Embryonic facial prominence (tissue), 1 donor: ENCODE results near the gene AUTS2.

Source experiments
- DNase-seq: peaks from one replicate; pipeline ENCODE4 v3.0.0-alpha.2; 2016; ENCODE audit errors: extremely low spot score

AUTS2 gene

DNA sequence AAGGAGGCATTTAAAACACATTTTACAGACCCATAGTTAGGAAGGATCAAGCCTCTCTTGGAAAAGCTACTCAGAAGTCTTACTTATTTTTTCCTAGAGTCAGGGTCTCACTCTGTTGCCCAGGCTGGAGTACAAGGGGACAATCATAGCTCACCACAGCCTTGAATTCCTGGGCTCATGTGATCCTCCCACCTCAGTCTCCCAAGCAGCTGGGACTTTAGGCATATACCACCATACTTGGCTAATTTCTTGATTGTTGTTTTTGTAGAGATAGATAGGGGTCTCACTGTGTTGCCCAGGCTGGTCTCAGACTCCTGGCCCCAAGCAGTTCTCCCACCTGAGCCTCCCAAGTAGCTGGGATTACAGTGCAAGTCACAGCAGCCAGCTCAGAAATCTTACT, 1179.0 kb downstream of the AUTS2 start:
- DNase-seq = no peak

DNA sequence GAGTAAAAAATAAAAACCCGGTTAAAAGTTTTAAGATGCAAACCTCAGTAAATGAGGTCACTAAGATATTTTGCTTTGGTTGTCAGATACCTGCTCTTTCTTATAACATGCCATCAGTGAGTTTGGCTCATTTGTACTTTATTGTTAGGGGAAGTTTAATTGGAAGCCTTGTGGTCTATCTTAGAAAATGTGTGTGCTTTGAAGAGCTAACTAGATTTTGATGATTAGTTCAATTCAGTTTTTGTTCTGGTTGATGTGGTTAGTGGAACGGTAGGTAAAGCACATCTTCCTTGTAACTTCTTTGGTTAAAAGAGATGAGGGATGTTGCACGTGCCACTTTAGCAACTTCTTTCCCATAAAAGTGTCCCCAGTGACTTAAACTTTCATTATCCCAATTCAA, 1180.3 kb downstream of the AUTS2 start:
- no peak for DNase-seq

DNA sequence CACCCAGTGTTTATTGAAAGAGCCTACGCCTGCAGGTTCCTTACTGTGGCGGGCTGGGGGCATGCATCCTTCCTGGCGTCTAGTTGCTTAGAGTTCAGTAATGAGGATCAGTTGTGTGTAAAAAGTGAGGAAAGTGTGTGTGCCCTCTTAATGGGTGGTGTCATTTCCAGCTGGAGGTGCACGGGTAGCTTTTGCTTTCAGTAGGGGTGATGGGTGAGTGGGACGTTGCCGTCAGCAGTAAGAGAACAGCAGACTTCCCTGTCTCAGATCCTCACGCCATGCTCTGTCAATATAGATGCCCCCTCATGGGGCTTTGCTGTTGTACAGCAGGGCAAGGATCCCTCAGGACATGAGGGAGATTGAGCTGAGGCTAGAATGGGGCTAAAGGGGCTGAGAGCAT, 1181.0 kb downstream of the AUTS2 start:
- no peak for DNase-seq

DNA sequence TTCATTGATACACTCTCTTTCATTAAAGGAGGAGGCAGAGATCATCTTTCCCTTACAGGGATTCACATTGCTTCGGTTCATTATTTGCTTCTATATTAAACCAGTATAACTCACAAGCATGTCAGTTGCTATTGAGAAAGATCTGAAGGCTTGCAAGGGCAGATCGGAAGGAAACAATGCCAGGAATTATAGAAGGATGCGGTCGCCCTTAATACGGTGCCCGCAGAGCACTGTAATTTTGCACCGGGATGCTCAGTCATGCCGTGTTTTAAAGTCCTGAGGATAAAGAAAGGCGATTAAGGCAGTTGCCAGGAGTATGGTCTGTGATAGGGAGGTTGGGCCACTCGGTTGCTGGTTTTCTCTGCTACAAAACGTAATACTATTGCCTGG, 1183.6 kb downstream of the AUTS2 start:
- DNase-seq = no peak

DNA sequence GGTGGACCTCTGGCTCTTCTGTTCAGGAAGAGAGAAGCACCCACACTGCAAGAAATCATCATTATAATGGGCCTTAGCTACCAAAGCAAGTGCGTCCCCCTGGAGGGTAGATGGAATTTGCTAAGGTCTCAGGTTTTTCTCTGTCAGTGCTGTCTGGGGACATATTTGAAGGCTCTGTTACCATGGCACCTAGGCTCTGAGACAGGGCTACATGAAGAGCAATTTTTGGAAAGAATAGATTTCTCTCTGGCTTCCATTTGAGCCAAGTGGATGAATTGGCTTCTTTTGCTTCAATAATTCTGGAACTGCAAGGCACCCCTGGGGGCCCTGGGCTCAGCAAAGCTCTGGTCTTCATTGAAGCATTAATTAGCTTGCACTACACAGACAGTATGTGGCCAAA, 1184.5 kb downstream of the AUTS2 start:
- no peak for DNase-seq

DNA sequence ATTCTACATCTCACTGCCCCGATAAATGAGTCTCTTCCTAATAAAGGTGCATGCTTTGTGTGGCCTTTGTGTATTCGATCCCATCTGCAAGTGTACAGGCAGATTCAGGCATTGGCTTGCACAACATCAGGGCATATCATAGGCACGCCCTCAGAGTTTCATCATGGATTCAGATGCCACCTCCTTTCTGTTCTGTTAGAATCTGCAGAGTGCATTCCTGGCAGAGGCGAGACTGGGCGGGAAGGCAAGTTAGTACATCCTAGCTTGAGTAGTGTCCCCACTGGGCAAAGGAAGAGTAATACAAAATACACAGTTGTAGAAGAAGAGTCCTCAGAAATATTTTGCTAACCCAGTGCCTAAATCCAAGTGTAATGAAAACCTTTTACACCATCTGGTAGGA, 1187.2 kb downstream of the AUTS2 start:
- no peak for DNase-seq

DNA sequence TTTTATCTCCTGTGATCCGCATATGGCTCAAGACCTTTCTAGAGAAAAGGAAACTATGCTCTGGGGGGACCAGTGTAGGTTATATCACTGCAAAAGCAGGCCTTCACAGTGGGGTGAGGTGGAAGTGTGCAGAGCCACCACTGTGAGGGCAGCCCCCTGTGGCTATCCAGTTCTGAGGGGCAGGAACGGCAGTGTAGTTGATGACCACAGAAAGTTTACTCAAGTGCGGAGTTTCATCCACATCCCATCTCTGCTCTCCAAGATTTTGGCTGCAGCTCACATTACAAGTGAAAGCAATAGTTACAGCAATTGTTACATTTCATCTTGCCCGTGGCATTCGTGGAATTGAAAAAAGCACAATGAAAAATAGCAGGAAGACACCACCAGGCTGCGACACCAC, 1187.8 kb downstream of the AUTS2 start:
- DNase-seq = no peak

DNA sequence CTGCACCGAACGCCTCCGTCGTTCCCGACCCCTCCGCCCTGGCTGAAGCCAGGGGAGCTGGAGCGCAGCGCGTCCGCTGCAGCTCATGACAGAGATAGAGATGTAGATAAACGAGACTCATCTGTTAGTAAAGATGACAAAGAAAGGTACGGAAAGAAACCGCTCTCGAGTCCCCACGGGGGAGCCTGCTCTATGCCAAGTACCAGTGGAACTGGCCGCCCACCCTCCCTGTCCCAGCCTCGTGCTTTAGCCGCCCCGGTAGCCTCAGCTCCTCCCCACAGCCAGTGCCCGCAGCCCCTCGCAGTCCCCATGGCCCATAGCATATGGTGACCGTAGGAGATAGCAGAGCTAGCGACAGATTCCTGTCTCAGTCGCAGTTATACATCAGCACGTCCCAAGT, 1189.0 kb downstream of the AUTS2 start:
- no peak for DNase-seq

DNA sequence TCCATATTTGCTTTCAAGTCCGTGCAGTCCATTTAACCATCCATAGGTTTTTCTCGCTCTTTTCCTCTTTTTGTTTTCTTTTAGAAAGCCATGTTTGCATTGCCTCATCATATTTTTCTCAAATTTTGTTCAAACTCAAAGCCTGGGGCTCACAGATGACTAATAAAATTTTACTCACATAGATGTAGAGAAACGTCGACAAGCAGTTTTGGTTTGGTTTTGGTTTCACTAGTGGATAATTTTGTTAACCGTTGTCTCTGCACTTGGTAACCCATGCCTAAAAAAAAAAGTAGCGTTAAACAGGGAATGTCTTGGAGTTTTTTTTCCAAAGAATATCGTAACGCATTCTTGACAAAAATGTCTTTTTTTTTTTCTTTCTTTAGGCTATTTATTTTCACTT, 1189.5 kb downstream of the AUTS2 start:
- DNase-seq = no peak

DNA sequence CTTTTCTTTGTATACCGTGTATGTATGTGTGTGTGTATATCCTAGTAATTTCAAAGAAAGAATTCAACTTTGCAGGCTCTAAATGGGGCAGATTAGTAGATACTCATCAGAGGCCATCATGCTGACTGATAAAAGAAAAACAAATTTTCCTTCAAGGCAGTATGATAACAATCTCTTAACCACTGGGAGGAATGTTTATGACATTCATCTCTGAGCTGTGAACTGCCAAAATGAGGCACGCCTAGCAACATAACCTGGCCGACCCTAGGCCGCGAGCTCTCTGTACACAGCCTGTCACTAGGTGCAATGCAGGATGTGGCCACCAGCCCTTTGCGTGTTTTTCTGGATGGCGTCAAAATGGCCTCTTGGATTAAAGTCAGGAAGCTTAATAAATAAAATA, 1190.0 kb downstream of the AUTS2 start:
- no peak for DNase-seq

DNA sequence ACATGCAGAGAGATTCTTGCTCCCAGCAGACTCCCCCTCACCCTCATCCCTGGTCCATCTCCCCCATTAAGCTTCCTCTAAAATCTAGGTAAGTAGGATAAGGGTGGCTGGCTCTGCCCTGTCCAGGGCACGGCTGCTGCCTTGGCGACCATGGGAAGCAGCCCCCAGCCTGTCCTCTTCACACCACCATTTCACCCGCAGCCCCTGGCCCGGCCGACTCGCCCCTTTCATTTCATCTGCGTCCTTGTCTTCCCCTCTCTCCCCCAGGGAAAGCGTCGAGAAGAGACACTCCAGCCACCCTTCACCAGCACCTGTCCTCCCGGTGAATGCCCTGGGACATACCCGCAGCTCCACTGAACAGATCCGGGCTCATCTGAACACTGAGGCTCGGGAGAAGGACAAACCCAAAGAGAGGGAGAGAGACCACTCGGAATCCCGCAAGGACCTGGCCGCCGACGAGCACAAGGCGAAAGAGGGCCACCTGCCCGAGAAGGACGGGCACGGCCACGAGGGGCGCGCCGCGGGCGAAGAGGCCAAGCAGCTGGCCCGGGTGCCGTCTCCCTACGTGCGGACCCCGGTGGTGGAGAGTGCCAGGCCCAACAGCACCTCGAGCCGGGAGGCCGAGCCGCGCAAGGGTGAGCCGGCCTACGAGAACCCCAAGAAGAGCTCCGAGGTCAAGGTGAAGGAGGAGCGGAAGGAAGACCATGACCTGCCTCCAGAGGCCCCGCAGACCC, 1191.4 kb downstream of the AUTS2 start:
- DNase-seq = no peak

DNA sequence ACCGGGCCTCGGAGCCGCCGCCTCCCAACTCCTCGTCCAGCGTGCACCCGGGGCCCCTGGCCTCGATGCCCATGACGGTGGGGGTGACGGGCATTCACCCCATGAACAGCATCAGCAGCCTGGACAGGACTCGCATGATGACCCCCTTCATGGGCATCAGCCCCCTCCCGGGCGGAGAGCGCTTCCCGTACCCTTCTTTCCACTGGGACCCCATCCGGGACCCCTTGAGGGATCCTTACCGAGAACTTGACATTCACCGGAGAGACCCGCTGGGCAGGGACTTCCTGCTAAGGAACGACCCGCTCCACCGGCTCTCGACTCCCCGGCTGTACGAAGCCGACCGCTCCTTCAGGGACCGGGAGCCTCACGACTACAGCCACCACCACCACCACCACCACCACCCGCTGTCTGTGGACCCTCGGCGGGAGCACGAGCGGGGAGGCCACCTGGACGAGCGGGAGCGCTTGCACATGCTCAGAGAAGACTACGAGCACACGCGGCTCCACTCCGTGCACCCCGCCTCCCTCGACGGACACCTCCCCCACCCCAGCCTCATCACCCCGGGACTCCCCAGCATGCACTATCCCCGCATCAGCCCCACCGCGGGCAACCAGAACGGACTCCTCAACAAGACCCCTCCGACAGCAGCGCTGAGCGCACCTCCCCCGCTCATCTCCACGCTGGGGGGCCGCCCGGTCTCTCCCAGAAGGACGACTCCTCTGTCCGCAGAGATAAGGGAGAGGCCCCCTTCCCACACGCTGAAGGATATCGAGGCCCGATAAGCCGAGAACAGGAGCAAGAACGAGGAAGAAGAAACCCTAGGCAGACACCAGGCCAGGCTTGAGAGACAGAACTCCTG, 1192.2 kb downstream of the AUTS2 start:
- no peak for DNase-seq

DNA sequence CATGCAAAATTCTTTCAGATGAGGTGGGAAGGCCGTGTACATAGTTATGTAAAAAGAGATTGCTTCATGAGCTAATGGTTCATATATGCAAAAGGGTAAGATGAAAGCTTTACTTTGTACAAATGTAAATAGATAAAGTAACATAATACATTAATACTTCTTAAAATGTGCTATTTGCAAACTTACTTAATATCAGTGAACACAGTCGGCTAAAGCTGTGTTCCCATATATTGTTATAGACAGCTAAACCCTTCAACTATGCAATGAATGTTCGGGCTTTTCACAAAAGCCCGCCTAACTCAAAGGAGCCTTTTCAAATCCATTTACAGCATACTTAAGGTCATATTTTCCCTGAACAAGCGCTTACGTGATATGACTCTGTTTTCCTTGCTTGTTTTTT, 1193.1 kb downstream of the AUTS2 start:
- no peak for DNase-seq

DNA sequence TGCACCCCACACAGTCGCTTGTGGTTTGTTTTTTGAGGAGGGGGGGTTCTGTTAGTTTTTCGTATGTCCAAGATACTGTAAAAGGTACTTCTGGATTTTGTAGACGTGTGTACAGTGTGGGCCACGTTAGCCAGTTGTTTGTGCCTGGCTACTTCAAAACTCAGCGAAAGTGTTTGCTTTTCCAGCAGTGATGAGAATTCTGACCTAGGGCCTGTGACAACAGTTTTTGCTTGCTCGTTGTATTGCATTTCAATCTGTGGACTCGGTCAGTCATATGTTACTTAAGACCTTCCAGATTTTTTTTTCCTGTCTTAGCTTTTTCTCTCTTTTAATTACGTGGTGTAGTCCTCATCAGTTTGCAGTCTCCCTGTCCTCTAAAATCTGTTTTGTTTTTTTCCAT, 1194.8 kb downstream of the AUTS2 start:
- DNase-seq = no peak

DNA sequence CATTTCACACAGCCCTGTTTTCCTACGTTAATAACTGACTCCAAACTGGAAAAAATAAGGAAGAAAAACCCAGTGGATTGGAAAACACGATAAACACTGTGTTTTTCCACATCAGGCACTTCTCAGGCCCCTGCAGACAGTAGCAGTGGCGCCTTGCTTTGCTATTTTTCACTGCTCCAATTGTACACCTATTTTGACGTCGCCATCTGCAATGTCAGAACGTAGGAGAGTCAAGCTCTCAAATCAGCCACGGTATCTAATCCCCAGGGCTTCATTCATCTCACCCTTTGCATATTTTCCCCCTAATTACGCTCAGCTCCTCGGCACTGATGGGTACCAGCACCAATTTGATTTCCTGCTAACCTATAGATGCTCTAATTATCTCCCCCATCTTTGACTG, 1195.5 kb downstream of the AUTS2 start:
- no peak for DNase-seq

DNA sequence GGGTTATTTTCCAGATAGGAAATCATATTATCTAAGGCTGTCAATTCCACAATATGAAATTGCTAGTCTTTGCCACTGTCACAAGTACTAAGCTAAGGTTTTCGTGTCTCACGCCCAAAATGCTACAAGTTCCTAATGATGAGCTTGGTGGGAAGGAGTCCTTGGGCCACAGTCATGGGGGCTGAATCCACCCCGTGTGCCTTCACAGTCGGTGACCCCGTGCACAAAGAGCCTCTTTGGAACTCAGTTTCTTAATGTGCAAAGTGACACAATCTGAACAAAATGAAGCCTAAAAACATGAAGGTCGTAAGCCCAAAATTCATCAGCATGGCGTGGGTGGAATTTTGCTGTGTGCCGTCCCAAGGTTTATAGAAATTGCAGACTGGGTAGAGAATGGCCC, 1196.7 kb downstream of the AUTS2 start:
- no peak for DNase-seq

DNA sequence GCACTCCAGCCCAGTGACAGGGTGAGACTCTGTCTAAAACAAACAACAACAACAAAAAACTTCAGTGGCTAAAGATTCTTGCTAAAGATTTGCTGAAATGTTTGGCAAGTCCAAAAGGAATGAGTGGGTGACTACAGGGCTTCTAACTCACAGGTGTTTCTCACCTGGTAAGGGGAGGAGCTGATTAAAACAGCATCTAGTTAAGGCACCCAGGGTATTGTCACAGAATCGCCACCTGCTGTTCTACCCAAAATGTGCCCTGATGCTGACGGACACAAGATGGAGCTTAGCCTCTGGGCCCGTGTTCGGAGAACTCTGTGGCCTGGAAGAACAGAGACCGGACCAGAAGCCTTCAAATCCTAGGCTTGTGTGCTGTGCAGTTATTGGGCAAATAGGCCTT, 1197.7 kb downstream of the AUTS2 start:
- DNase-seq = no peak

DNA sequence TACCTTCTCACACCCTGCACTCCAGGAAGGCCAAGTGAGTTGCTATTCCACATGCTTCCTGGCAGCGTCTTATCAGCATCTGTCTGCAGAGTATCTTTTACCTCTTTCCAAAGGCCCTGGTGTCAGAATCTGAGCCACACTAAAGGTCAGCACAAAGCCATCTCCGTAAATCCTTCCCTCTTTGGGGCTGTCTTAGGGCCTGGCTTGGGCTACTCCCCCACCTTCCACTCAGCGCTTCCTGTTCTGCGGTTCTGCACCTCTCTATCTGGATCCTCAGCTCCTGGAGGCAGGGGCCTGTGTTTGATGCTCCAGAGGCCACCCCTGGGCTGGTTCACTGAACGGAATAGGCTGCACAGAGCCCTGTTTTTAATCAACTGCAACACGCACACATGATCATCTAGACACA, 1198.8 kb downstream of the AUTS2 start:
- no peak for DNase-seq

DNA sequence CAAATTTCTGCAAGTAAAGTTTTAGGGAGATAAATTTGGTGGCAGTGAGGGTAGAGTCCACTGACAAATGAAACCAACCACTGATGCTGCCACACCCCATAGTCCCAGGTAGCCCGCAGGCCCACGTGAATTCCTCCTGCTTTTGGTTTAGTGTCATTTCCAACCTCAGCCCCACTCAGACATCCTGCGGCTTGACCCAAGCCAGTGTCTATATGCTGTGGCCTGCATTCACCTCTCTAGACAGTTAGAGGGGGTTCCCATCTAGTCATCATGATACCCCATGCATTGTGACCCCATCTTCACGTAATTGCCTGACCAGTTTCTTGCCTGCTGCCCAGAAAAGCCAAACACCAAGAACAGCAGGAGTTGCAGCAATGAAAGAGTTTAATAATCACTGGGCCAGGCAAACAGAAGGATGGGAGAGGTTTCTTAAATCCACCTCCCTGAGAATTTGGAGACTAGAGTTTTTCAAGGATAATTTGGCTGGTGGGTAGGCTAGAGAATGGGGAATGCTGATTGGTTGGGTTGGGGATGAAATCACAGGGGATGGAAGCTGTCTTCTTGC, 1201.6 kb downstream of the AUTS2 start:
- no peak for DNase-seq

DNA sequence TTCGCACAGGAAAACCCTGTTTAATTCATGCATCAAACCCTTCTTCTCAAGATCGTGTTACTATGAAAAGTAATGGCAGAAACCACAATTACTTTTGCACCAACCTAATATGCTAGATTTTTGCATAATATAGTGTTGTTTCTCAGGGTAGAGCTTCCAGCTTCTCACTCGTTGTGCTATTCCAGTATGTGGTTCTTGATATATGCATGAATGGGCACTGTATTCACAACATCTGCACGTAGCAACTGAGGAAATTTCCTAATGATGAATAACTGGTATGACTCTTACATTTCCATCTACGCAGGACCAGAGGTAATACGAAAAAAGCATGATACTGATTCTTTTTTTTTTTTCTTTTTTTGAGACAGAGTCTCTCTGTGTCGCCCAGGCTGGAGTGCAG, 1207.1 kb downstream of the AUTS2 start:
- no peak for DNase-seq

DNA sequence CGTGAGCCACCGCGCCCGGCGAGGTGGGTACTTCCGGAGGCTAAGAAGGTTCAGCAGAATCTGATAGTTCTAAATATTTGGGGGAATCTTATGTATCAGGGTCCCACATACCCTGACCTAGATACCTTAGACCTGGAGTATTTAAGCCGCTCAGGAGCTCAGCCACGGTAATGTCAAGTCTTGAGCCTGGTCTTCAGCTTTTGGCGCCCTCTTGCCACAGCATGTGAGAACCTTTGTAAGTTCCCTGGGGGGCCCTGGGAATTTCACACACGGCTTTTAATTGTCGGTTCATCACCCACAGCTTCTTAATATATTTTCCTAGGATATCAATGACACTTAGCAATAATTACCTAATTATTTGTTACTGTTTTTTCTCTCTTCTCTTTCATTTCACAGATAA, 1209.4 kb downstream of the AUTS2 start:
- no peak for DNase-seq

DNA sequence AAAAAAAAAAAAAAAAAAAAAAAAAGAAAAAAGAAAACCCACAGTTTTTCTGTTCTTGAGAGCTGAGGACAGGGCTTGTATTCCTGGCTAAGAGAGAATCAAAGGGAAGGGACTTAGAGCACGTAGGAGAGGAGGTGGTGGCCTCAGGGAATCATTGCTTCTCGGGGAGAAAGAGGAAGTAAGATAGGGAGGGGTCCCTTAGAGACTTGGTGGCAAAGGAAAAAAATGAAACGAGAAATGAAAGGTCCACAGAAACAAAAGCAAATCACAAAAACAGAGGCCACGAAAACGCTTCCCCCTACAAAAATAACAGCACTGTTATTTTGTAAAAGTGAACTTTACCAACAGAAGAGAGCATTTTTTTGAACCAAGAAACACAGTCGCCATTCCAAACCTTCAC, 1210.6 kb downstream of the AUTS2 start:
- DNase-seq = no peak

DNA sequence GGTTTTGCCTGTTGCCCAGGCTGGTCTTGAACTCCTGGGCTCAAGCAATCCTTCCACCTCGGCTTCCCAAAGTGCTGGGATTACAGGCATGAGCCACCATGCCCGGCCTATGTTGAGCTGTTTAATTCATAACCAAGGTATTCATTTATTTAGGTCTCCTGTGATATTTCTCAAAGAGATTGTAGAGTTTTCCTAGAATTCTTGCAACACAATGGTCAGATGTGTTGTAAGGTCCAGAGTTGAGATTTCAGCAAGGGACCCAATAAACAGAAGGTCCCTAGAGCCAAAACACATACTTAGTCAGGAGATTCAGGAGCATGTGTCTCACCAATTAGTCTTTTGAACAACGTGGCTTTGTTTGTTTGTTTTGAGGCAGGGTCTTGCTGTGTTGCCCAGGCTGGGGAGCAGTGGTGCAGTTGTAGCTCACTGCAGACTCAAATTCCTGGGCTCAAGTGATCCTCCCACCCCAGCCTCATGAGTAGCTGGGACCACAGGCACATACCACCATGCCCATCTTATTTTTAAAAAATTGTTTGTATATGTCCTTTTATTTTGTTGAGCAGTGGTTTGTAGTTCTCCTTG, 1212.4 kb downstream of the AUTS2 start:
- no peak for DNase-seq
